ENCODE measurements around the gene PLXNA2.

The PLXNA2 gene

GRCh38 chr1:208080396-208081286 is 163.5 kb downstream of the PLXNA2 start:
- DNase-seq, result no peak
- H3K27me3 ChIP-seq (ENCODE audit: insufficient read depth, low read length, poor library complexity), result no peaks in the 10 kb centered on the region
- no peak overlapping the region for H3K4ac ChIP-seq (ENCODE audit: low read depth, low read length)
- peaks cover 2% of the 10 kb centered on the region for H3K36me3 ChIP-seq (ENCODE audit: control insufficient read depth, insufficient read depth, low read length)
- no CpG with 5 or more reads among the region's 11 CpGs for WGBS (ENCODE audit: extremely low coverage, insufficient coverage, low lambda C conversion rate)
- H2BK15ac ChIP-seq (replicated peaks; ENCODE audit: low read depth), result no peak overlapping the region
- H3K4me1 ChIP-seq (ENCODE audit: control insufficient read depth, low read depth, low read length), result peaks cover 18% of the 10 kb centered on the region
- no peak overlapping the region for H4K8ac ChIP-seq (ENCODE audit: low read depth, low read length)
- no peak overlapping the region for H3K18ac ChIP-seq (ENCODE audit: low read length)
- no peak overlapping the region for H3K56ac ChIP-seq (ENCODE audit: low read length)
- H3K4me3 ChIP-seq (ENCODE audit: low read length), result no peak overlapping the region
- no peak overlapping the region for H3K9ac ChIP-seq (ENCODE audit: low read length)
- no peak overlapping the region for H3K4me2 ChIP-seq (ENCODE audit: low read length)
- H2BK120ac ChIP-seq (ENCODE audit: low read depth, low read length), result no peak overlapping the region
- H2AK5ac ChIP-seq (ENCODE audit: low read length), result no peak overlapping the region
- H2BK5ac ChIP-seq (ENCODE audit: low read length), result no peak overlapping the region
- no peaks in the 10 kb centered on the region for H3K79me2 ChIP-seq (ENCODE audit: control insufficient read depth, insufficient read depth, low read length)
- no peak overlapping the region for H3K23ac ChIP-seq (ENCODE audit: low read length)
- no peaks in the 10 kb centered on the region for H3K79me1 ChIP-seq (ENCODE audit: low read length)
- H3K27ac ChIP-seq (ENCODE audit: low read depth, low read length), result no peak overlapping the region
- H4K5ac ChIP-seq (ENCODE audit: low read length), result no peak overlapping the region

- no peak overlapping the region for H2BK120ac ChIP-seq (ENCODE audit: low read depth, low read length)
- no peak overlapping the region for H3K4me2 ChIP-seq (ENCODE audit: low read length)
- H3K56ac ChIP-seq (ENCODE audit: low read length), result no peak overlapping the region
- H4K8ac ChIP-seq (ENCODE audit: low read depth, low read length), result no peak overlapping the region
- peaks cover 12% of the 10 kb centered on the region for H3K4me1 ChIP-seq (ENCODE audit: control insufficient read depth, low read depth, low read length)
- H2AK5ac ChIP-seq (ENCODE audit: low read length), result no peak overlapping the region
- H4K5ac ChIP-seq (ENCODE audit: low read length), result no peak overlapping the region
- H3K36me3 ChIP-seq (ENCODE audit: control insufficient read depth, insufficient read depth, low read length), result peaks cover 3% of the 10 kb centered on the region
- no peak overlapping the region for H3K4ac ChIP-seq (ENCODE audit: low read depth, low read length)
- no peak for DNase-seq
- WGBS (ENCODE audit: extremely low coverage, insufficient coverage, low lambda C conversion rate), result no CpG with 5 or more reads among the region's 9 CpGs
- no peak overlapping the region for H2BK15ac ChIP-seq (replicated peaks; ENCODE audit: low read depth)
- no peak overlapping the region for H3K9ac ChIP-seq (ENCODE audit: low read length)
- no peak overlapping the region for H3K23ac ChIP-seq (ENCODE audit: low read length)
- H2BK5ac ChIP-seq (ENCODE audit: low read length), result no peak overlapping the region
- H3K27ac ChIP-seq (ENCODE audit: low read depth, low read length), result no peak overlapping the region
- no peak overlapping the region for H3K18ac ChIP-seq (ENCODE audit: low read length)
- no peak overlapping the region for H3K4me3 ChIP-seq (ENCODE audit: low read length)
- H3K79me1 ChIP-seq (ENCODE audit: low read length), result no peaks in the 10 kb centered on the region
- no peaks in the 10 kb centered on the region for H3K27me3 ChIP-seq (ENCODE audit: insufficient read depth, low read length, poor library complexity)
- no peaks in the 10 kb centered on the region for H3K79me2 ChIP-seq (ENCODE audit: control insufficient read depth, insufficient read depth, low read length)
These were observed 165.0 kb downstream of the PLXNA2 start for GRCh38 chr1:208079161-208079560.

GRCh38 chr1:208078752-208079151 is 165.4 kb downstream of the PLXNA2 start:
- Histone ChIP-seq H3K4ac (ENCODE audit: low read depth, low read length) (no peak overlapping the region), H3K4me1 (ENCODE audit: control insufficient read depth, low read depth, low read length) (peaks cover 10% of the 10 kb centered on the region), H3K27ac (ENCODE audit: low read depth, low read length) (no peak overlapping the region), H3K79me1 (ENCODE audit: low read length) (no peaks in the 10 kb centered on the region), H3K18ac (ENCODE audit: low read length) (no peak overlapping the region), H3K56ac (ENCODE audit: low read length) (no peak overlapping the region), H2BK5ac (ENCODE audit: low read length) (no peak overlapping the region), H2AK5ac (ENCODE audit: low read length) (no peak overlapping the region), H4K5ac (ENCODE audit: low read length) (no peak overlapping the region), H3K27me3 (ENCODE audit: insufficient read depth, low read length, poor library complexity) (no peaks in the 10 kb centered on the region), H3K36me3 (ENCODE audit: control insufficient read depth, insufficient read depth, low read length) (peaks cover 3% of the 10 kb centered on the region), H2BK15ac (replicated peaks; ENCODE audit: low read depth) (no peak overlapping the region), H3K23ac (ENCODE audit: low read length) (no peak overlapping the region), H3K9ac (ENCODE audit: low read length) (no peak overlapping the region), H2BK120ac (ENCODE audit: low read depth, low read length) (no peak overlapping the region), H3K79me2 (ENCODE audit: control insufficient read depth, insufficient read depth, low read length) (no peaks in the 10 kb centered on the region), H3K4me2 (ENCODE audit: low read length) (no peak overlapping the region), H4K8ac (ENCODE audit: low read depth, low read length) (no peak overlapping the region), H3K4me3 (ENCODE audit: low read length) (no peak overlapping the region)
- no peak for DNase-seq
- no CpG with 5 or more reads among the region's 12 CpGs for whole genome bisulfite sequencing (ENCODE audit: extremely low coverage, insufficient coverage, low lambda C conversion rate)

- H3K79me1 ChIP-seq (ENCODE audit: low read length), result no peaks in the 10 kb centered on the region
- H3K4ac ChIP-seq (ENCODE audit: low read depth, low read length), result no peak overlapping the region
- H3K4me2 ChIP-seq (ENCODE audit: low read length), result no peak overlapping the region
- WGBS (ENCODE audit: extremely low coverage, insufficient coverage, low lambda C conversion rate), result no CpG with 5 or more reads among the region's 16 CpGs
- H3K79me2 ChIP-seq (ENCODE audit: control insufficient read depth, insufficient read depth, low read length), result no peaks in the 10 kb centered on the region
- H3K4me1 ChIP-seq (ENCODE audit: control insufficient read depth, low read depth, low read length), result peaks cover 2% of the 10 kb centered on the region
- H3K18ac ChIP-seq (ENCODE audit: low read length), result no peak overlapping the region
- H3K9ac ChIP-seq (ENCODE audit: low read length), result no peak overlapping the region
- no peak overlapping the region for H2AK5ac ChIP-seq (ENCODE audit: low read length)
- H4K5ac ChIP-seq (ENCODE audit: low read length), result no peak overlapping the region
- H3K23ac ChIP-seq (ENCODE audit: low read length), result no peak overlapping the region
- no peak overlapping the region for H3K27ac ChIP-seq (ENCODE audit: low read depth, low read length)
- no peak overlapping the region for H3K4me3 ChIP-seq (ENCODE audit: low read length)
- H2BK5ac ChIP-seq (ENCODE audit: low read length), result no peak overlapping the region
- peak overlapping the region; percentile 0 for H3K56ac ChIP-seq (ENCODE audit: low read length)
- peaks cover 3% of the 10 kb centered on the region for H3K36me3 ChIP-seq (ENCODE audit: control insufficient read depth, insufficient read depth, low read length)
- H2BK15ac ChIP-seq (replicated peaks; ENCODE audit: low read depth), result no peak overlapping the region
- no peak overlapping the region for H4K8ac ChIP-seq (ENCODE audit: low read depth, low read length)
- DNase-seq, result no peak
- H2BK120ac ChIP-seq (ENCODE audit: low read depth, low read length), result no peak overlapping the region
- no peaks in the 10 kb centered on the region for H3K27me3 ChIP-seq (ENCODE audit: insufficient read depth, low read length, poor library complexity)
These were observed 166.7 kb downstream of the PLXNA2 start for GRCh38 chr1:208077232-208078075.

- H3K18ac ChIP-seq (ENCODE audit: low read length), result no peak overlapping the region
- peaks cover 1% of the 10 kb centered on the region for H3K36me3 ChIP-seq (ENCODE audit: control insufficient read depth, insufficient read depth, low read length)
- H3K56ac ChIP-seq (ENCODE audit: low read length), result no peak overlapping the region
- H2BK15ac ChIP-seq (replicated peaks; ENCODE audit: low read depth), result no peak overlapping the region
- DNase-seq, result no peak
- WGBS (ENCODE audit: extremely low coverage, insufficient coverage, low lambda C conversion rate), result no CpG with 5 or more reads among the region's 6 CpGs
- no peak overlapping the region for H3K4ac ChIP-seq (ENCODE audit: low read depth, low read length)
- H3K27ac ChIP-seq (ENCODE audit: low read depth, low read length), result no peak overlapping the region
- no peak overlapping the region for H2BK5ac ChIP-seq (ENCODE audit: low read length)
- no peak overlapping the region for H3K23ac ChIP-seq (ENCODE audit: low read length)
- H3K27me3 ChIP-seq (ENCODE audit: insufficient read depth, low read length, poor library complexity), result no peaks in the 10 kb centered on the region
- no peak overlapping the region for H4K8ac ChIP-seq (ENCODE audit: low read depth, low read length)
- no peak overlapping the region for H3K9ac ChIP-seq (ENCODE audit: low read length)
- peaks cover 2% of the 10 kb centered on the region for H3K4me1 ChIP-seq (ENCODE audit: control insufficient read depth, low read depth, low read length)
- H2AK5ac ChIP-seq (ENCODE audit: low read length), result no peak overlapping the region
- no peak overlapping the region for H4K5ac ChIP-seq (ENCODE audit: low read length)
- no peaks in the 10 kb centered on the region for H3K79me1 ChIP-seq (ENCODE audit: low read length)
- no peak overlapping the region for H2BK120ac ChIP-seq (ENCODE audit: low read depth, low read length)
- no peak overlapping the region for H3K4me3 ChIP-seq (ENCODE audit: low read length)
- H3K79me2 ChIP-seq (ENCODE audit: control insufficient read depth, insufficient read depth, low read length), result no peaks in the 10 kb centered on the region
- no peak overlapping the region for H3K4me2 ChIP-seq (ENCODE audit: low read length)
These were observed 169.8 kb downstream of the PLXNA2 start for GRCh38 chr1:208074353-208074752.

Data from mesendoderm (in vitro differentiated cells).